ENCODE measurements around the gene ZNRF1. TPM values are rescaled to one million over a fixed set of nuclear protein-coding genes. Genes with fewer than 3 reads are reported as not detected.

Gene ZNRF1
- total RNA-seq, 1 experiment from 2014 or later, result 55.1 TPM

DNA sequence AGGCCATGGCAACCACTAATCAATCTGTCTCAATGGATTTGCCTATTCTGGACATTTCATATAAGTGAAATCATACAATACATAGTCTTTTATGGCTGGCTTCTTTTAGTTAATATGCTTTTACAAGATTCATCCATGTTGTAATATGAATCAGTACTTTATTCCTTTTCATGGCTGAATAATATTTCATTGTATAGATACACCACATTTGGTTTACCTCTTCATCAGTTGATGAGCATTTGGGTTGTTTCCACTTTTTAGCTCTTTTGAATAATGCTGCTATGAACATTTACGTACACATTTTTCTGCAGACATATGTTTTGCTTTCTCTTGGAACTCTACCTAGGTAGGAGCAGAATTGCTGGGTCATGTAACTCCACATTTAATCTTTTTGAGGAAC lies 2.8 kb upstream of the ZNRF1 start:
- no peak for TF ChIP-seq EZH2 (IDR thresholded peaks at IDR 0.05; ENCODE audit: borderline replicate concordance, low read depth, low read length, poor library complexity, severe bottlenecking)
- TF ChIP-seq, protein P1, sequence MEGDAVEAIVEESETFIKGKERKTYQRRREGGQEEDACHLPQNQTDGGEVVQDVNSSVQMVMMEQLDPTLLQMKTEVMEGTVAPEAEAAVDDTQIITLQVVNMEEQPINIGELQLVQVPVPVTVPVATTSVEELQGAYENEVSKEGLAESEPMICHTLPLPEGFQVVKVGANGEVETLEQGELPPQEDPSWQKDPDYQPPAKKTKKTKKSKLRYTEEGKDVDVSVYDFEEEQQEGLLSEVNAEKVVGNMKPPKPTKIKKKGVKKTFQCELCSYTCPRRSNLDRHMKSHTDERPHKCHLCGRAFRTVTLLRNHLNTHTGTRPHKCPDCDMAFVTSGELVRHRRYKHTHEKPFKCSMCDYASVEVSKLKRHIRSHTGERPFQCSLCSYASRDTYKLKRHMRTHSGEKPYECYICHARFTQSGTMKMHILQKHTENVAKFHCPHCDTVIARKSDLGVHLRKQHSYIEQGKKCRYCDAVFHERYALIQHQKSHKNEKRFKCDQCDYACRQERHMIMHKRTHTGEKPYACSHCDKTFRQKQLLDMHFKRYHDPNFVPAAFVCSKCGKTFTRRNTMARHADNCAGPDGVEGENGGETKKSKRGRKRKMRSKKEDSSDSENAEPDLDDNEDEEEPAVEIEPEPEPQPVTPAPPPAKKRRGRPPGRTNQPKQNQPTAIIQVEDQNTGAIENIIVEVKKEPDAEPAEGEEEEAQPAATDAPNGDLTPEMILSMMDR (conservative IDR thresholded peaks at IDR 0.05; ENCODE audit: low read depth, low read length), result no peak
- DNase-seq (ENCODE audit: low spot score), result no peak
- Histone ChIP-seq H3K27ac (ENCODE audit: low read depth, low read length, poor library complexity, severe bottlenecking) (no peak overlapping the region), H3K27me3 (replicated peaks; ENCODE audit: insufficient read depth, low read depth, low read length, poor library complexity) (no peaks in the 10 kb centered on the region), H3K9me3 (ENCODE audit: low read depth, low read length, poor library complexity, severe bottlenecking) (no peaks in the 10 kb centered on the region), H3K36me3 (ENCODE audit: insufficient read depth, low read length, poor library complexity, severe bottlenecking) (no peaks in the 10 kb centered on the region), H3K4me1 (ENCODE audit: insufficient read depth, low read length, poor library complexity, severe bottlenecking) (peaks cover 6% of the 10 kb centered on the region), H3K4me3 (ENCODE audit: low read depth, low read length, poor library complexity, severe bottlenecking) (no peak overlapping the region)
- BruUV-seq (replicated peaks), result no TSS peak
- intact Hi-C loops (cut with micrococcal nuclease; ENCODE audit: unreplicated experiment), result no loop called here
- ChIA-PET POLR2A (ENCODE audit: low non-redundant PET) (no interaction called here), CTCF (no interaction called here)

DNA sequence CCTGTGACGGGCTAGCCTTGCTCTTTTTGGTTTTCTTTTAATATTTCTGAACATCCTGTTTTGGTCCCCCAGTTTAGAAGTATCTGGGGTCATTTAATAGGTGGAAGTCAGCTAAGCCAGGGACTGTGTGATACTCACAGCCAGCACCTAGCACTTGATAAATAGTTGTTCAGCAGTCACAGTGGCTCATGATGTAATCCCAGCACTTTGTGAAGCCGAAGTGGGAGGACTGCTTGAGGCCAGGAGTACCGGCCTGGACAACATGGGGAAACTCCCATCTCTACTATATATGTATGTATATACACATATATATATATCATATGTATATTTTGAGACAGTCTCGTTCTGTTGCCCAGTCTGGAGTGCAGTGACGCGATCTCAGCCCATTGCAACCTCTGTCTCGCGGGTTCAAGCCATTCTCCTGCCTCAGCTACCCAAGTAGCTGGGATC lies 1.8 kb upstream of the ZNRF1 start:
- Histone ChIP-seq H3K4me3 (ENCODE audit: low read depth, low read length, poor library complexity, severe bottlenecking) (no peak overlapping the region), H3K27ac (ENCODE audit: low read depth, low read length, poor library complexity, severe bottlenecking) (no peak overlapping the region), H3K36me3 (ENCODE audit: insufficient read depth, low read length, poor library complexity, severe bottlenecking) (no peaks in the 10 kb centered on the region), H3K4me1 (ENCODE audit: insufficient read depth, low read length, poor library complexity, severe bottlenecking) (peaks cover 17% of the 10 kb centered on the region), H3K9me3 (ENCODE audit: low read depth, low read length, poor library complexity, severe bottlenecking) (no peaks in the 10 kb centered on the region), H3K27me3 (replicated peaks; ENCODE audit: insufficient read depth, low read depth, low read length, poor library complexity) (no peaks in the 10 kb centered on the region)
- TF ChIP-seq, protein P1 (conservative IDR thresholded peaks at IDR 0.05; ENCODE audit: low read depth, low read length), result no peak
- TF ChIP-seq EZH2 (IDR thresholded peaks at IDR 0.05; ENCODE audit: borderline replicate concordance, low read depth, low read length, poor library complexity, severe bottlenecking), result no peak
- no peak for DNase-seq (ENCODE audit: low spot score)
- CTCF ChIA-PET, result no interaction called here
- POLR2A ChIA-PET (ENCODE audit: low non-redundant PET), result no interaction called here
- no TSS peak for BruUV-seq (replicated peaks)
- intact Hi-C loops (cut with micrococcal nuclease; ENCODE audit: unreplicated experiment), result no loop called here

DNA sequence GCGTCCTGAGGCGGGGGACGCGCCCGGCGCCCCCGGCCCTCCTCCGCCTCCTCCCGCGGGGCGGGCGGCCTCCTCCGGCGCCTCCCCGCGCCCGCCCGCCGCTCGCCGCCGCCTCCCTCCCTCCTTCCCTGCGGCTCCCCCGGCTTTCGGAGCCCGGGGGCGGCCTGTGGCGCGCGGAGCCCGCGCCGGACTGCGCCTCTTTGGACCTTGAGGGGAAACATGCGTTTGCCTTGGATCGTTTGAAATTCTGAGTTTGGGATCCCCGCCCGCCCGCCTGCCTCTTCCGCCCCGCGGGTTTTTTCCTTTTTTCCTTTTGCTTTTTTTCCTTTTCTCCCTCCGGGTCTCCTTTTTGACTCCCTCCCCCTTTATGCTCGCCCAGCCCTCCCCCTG lies 390 bp downstream of the ZNRF1 start:
- Histone ChIP-seq H3K27me3 (replicated peaks; ENCODE audit: insufficient read depth, low read depth, low read length, poor library complexity) (no peaks in the 10 kb centered on the region), H3K4me1 (ENCODE audit: insufficient read depth, low read length, poor library complexity, severe bottlenecking) (peaks cover 20% of the 10 kb centered on the region), H3K4me3 (ENCODE audit: low read depth, low read length, poor library complexity, severe bottlenecking) (peak overlapping the region; percentile 95), H3K36me3 (ENCODE audit: insufficient read depth, low read length, poor library complexity, severe bottlenecking) (no peaks in the 10 kb centered on the region), H3K27ac (ENCODE audit: low read depth, low read length, poor library complexity, severe bottlenecking) (peak overlapping the region; percentile 89), H3K9me3 (ENCODE audit: low read depth, low read length, poor library complexity, severe bottlenecking) (no peaks in the 10 kb centered on the region)
- ChIA-PET POLR2A (ENCODE audit: low non-redundant PET) (no interaction called here), CTCF (interaction anchor here (1.4 kb wide), 1 partner anchor 112 kb away, joined by 34 read pairs; no protein-coding TSS in a partner anchor)
- TF ChIP-seq, protein P1 (conservative IDR thresholded peaks at IDR 0.05; ENCODE audit: low read depth, low read length), result no peak
- TF ChIP-seq EZH2 (IDR thresholded peaks at IDR 0.05; ENCODE audit: borderline replicate concordance, low read depth, low read length, poor library complexity, severe bottlenecking), result no peak
- DNase-seq (ENCODE audit: low spot score), result peak; percentile 45
- intact Hi-C loops (cut with micrococcal nuclease; ENCODE audit: unreplicated experiment), result no loop called here
- BruUV-seq (replicated peaks), result no TSS peak
